NT2/D1 (cell line): ENCODE data around the gene MTG2.

Source experiments
- DNase-seq: peaks from one replicate; pipeline ENCODE4 v3.0.0-alpha.2; 2011; ENCODE audit warnings: low read depth, low spot score
- H3K27me3 ChIP-seq: 2 replicates; pipeline ENCODE4 v1.6.0; 2011; ENCODE audit warnings: mild to moderate bottlenecking; ENCODE audit not compliant: insufficient read length, insufficient read depth
- H3K36me3 ChIP-seq: 2 replicates; pipeline ENCODE4 v1.6.1; 2011; ENCODE audit warnings: mild to moderate bottlenecking, low read length, mixed read lengths; ENCODE audit not compliant: insufficient read depth, insufficient read length
- H3K4me1 ChIP-seq: 2 replicates; pipeline ENCODE4 v1.5.1; 2011; ENCODE audit not compliant: insufficient read depth, insufficient read length
- H3K4me3 ChIP-seq: 2 replicates; pipeline ENCODE4 v1.5.1; 2011; ENCODE audit warnings: low read depth; ENCODE audit not compliant: insufficient read length
- H3K9ac ChIP-seq: 2 replicates; pipeline ENCODE4 v1.6.0; 2011; ENCODE audit warnings: low read depth; ENCODE audit not compliant: insufficient read length
- H3K9me3 ChIP-seq: 2 replicates; pipeline ENCODE4 v1.5.1; 2011; ENCODE audit warnings: mild to moderate bottlenecking, low read length; ENCODE audit not compliant: insufficient read depth
- SUZ12 ChIP-seq: IDR thresholded peaks from 2 replicates; pipeline ENCODE4 v1.6.1; 2011; ENCODE audit not compliant: insufficient read length, insufficient read depth; ENCODE audit errors: extremely low read depth
- YY1 ChIP-seq: IDR thresholded peaks from 2 replicates; pipeline ENCODE4 v1.6.1; 2011; ENCODE audit not compliant: insufficient read length, insufficient read depth
- ZNF274 ChIP-seq: IDR thresholded peaks from 2 replicates; pipeline ENCODE4 v1.6.1; 2011; ENCODE audit warnings: mild to moderate bottlenecking, low read depth, low read length

The MTG2 gene

DNA sequence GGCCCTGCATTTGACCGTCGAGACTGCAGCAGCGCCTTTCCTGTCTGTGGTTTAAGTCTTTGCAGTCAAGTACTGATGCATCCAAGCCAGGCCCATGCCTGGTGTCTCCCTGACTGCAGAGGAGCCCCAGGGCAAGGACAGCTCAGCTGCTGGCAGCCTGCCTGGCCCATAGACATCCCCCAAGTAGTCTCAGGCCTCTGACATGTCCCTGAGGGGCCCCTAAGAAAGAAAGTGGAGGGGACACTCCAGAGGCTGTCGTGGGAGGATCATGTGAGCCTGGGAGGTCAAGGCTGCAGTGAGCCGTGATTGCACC is 19.2 kb downstream of the MTG2 start:
- no peak for DNase-seq
- TF ChIP-seq YY1 (no peak), SUZ12 (no peak)
- H3K9ac ChIP-seq, result no peak overlapping the region

DNA sequence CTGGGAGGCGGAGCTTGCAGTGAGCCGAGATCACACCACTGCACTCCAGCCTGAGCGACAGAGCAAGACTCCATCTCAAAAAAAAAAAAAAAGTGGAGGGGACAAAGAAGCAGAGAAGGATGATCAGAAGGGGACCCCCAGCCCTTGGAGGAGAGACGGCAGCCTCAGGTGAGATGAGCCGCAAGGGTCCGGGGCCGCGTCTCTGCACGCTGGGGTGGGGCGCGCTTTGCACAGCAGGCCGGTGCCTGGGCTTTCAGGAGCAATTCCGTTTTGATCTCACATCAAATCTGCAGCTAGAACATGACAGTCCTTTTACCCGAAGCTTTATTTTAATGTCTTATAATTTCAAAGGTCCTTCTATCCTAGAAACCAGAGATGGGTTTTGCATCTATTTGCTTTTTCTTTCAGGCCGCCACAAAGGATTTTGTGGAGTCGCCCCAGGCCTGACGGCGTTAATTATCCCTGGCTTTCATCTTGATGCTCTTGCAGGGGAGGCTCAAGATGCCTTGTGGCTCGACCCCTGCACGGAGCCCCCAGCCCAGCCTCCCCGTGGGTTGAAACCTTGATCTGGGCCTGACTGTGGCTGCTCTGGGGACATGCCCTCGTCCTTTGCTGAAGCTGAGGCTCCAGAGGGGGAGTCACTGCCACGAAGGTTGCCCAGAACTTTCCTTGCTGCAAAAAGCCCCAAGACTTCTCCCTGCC is 20.0 kb downstream of the MTG2 start:
- Histone ChIP-seq H3K4me1 (peaks cover 9% of the 10 kb centered on the region), H3K9me3 (no peaks in the 10 kb centered on the region), H3K27me3 (no peaks in the 10 kb centered on the region), H3K9ac (no peak overlapping the region), H3K36me3 (peaks cover 65% of the 10 kb centered on the region), H3K4me3 (no peak overlapping the region)
- TF ChIP-seq ZNF274, result no peak
- TF ChIP-seq SUZ12, result no peak
- no peak for TF ChIP-seq YY1
- DNase-seq, result no peak

More for the DNA sequence above, 19.2 kb downstream of the MTG2 start:
- Histone ChIP-seq H3K4me3 (no peak overlapping the region), H3K9me3 (no peaks in the 10 kb centered on the region), H3K4me1 (peaks cover 3% of the 10 kb centered on the region), H3K27me3 (no peaks in the 10 kb centered on the region), H3K36me3 (peaks cover 71% of the 10 kb centered on the region)

DNA sequence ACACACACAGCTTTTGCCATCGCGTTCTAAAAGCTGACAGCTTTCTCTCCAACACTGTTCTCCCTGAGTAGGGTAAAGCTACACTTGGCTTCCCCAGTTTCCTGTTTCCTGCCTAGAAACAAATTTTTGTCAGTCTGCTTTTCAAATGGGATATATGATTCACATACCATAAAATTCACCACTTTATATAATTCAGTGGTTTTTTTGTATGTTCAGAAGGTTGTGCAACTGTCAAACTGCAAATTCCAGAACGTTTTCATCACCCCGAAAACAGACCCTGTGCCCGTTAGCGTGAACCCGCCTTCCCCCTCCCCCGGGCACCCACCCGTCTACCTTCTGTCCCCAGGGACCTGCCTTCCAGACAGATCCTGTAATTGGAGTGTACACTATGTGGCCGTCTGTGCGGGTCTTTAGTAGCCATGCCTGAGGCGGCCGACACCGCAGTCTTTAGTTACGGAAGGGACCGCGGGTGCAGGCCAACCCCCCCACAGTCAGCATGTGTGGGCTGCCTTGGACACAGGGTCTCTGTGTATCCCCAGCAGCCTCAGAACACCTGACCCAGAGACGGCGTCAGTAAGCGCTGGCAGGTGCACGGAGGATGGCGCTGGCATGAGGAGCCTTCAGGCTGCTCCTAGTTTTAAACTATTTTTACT is 20.7 kb downstream of the MTG2 start:
- Histone ChIP-seq H3K36me3 (peaks cover 58% of the 10 kb centered on the region), H3K9ac (no peak overlapping the region), H3K4me1 (peaks cover 12% of the 10 kb centered on the region), H3K4me3 (no peak overlapping the region), H3K9me3 (no peaks in the 10 kb centered on the region), H3K27me3 (no peaks in the 10 kb centered on the region)
- no peak for DNase-seq
- TF ChIP-seq YY1 (no peak), ZNF274 (no peak), SUZ12 (no peak)

DNA sequence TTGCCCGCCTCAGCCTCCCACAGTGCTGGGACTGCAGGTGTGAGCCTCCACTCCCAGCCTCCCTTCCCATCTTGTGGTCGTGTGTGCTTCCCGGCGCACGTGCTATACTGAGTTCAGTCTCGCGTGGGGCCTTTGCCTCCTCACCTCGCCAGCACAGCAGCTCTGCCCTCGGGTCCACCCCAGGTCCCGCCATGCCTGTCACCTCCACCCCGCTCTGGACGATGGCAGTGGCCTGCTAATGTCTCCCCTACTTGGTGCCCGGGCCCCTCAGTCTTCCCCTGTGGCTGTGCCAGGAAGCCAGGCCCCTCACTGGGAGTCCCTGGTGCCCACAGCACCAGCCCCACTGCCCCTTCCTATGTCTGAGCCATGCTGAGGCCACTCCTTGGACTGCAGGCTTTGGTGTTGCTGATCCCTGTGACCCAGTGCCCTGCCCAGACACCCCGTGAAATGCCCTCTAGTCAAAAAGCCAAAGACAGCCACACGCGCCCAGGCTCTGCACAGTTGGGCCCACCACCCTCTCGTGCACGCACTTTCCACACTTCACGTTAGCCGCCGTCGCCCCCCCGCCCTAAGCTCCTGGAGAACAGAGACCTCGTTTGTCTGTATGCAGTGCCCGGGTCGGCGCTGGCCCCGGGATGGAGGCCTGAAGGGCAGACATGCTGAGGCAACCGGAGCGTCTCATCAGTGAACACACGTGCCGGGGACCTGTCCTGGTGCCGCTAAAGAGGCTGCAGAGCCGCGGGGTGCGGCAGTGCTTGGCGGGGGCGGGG is 23.0 kb downstream of the MTG2 start:
- Histone ChIP-seq H3K36me3 (peaks cover 41% of the 10 kb centered on the region), H3K9me3 (no peaks in the 10 kb centered on the region), H3K9ac (no peak overlapping the region), H3K4me1 (peaks cover 19% of the 10 kb centered on the region), H3K27me3 (no peaks in the 10 kb centered on the region), H3K4me3 (no peak overlapping the region)
- no peak for DNase-seq
- no peak for TF ChIP-seq SUZ12
- TF ChIP-seq YY1, result no peak
- TF ChIP-seq ZNF274, result no peak

DNA sequence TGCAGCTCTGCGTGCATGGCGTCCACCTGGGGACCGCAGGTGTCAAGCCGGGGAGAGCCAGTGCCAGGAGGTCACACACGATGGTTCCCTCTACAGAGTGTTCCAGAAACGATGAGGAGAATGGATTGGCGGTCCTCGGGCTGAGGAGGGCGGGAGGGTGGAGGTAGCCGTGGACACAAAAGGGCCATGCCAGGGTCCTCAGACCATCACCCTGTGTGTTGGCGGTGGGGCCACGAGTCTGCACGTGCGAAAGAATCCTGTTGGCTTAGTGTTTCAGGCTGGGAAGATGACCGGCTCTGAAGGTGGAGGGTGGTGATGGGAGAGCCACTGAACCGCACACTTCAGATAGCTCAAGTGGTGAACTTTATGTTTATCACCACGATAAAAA is 23.6 kb downstream of the MTG2 start:
- TF ChIP-seq ZNF274, result no peak
- TF ChIP-seq SUZ12, result no peak
- no peak for TF ChIP-seq YY1
- no peak overlapping the region for H3K9ac ChIP-seq
- DNase-seq, result no peak
- H3K36me3 ChIP-seq, result peaks cover 35% of the 10 kb centered on the region
- H3K9me3 ChIP-seq, result no peaks in the 10 kb centered on the region
- no peaks in the 10 kb centered on the region for H3K27me3 ChIP-seq
- H3K4me3 ChIP-seq, result no peak overlapping the region
- H3K4me1 ChIP-seq, result peaks cover 19% of the 10 kb centered on the region

DNA sequence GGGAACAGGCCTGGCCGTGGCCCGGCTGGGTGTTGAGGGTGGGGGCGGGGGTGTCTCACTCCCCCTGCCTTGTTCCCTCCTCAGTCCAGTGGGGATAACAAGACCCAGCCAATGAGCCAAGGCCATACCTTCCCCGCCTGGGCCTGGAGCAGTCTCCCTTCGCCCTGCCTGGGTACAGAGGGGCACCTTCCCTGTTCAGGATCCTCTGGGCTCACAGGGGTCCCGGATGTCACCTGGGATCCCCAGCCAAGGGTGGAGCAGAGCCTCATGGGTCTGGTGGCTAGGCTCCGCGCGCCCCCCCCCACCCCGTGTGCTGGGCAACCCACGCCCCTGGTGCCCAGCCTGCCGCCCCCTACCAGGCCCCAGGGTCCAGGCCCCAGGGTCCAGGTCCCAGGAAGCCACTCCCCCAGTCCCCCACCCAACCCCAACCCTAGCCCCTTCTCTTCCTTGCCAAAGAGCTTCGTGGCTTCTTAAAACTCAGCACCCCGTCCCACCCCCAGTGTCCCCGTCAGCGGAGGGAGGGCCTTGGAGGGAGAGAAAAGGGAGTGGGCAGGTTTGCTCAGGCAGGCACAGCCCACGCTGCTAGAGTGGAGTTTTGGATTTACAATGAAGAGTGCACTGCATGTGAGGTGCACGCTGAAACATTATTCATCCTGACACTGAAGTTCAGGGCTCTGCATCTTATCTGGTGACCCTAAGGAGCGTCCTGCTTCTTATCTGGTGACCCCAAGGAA is 25.4 kb downstream of the MTG2 start:
- TF ChIP-seq ZNF274 (no peak), SUZ12 (no peak), YY1 (no peak)
- Histone ChIP-seq H3K36me3 (peaks cover 22% of the 10 kb centered on the region), H3K9ac (peak overlapping the region; percentile 12), H3K4me3 (no peak overlapping the region), H3K4me1 (peaks cover 24% of the 10 kb centered on the region), H3K9me3 (no peaks in the 10 kb centered on the region), H3K27me3 (no peaks in the 10 kb centered on the region)
- no peak for DNase-seq
